Astrocyte of the cerebellum (primary cell): Measurements from ENCODE around the gene CHPF2.

Experiments
- DNase-seq: peaks from one replicate; pipeline ENCODE4 v3.0.0-alpha.2; 2011; ENCODE audit warnings: low read depth
- H3K4me3 ChIP-seq: 2 replicates; pipeline ENCODE4 v1.5.1; 2011; ENCODE audit warnings: mild to moderate bottlenecking, low read depth, low read length, moderate library complexity
- in situ Hi-C: cut with HindIII; loops from 2 replicates; pipeline ENCODE4 v1.10.0; 2017; ENCODE audit warnings: low sequenced_read_pairs
- TF ChIP-seq, protein P1 (sequence below): IDR thresholded peaks from 2 replicates; pipeline ENCODE4 v1.5.1; 2012; ENCODE audit warnings: low read length, low read depth, moderate library complexity, mild to moderate bottlenecking; ENCODE audit errors: missing control alignments

The CHPF2 gene

DNA sequence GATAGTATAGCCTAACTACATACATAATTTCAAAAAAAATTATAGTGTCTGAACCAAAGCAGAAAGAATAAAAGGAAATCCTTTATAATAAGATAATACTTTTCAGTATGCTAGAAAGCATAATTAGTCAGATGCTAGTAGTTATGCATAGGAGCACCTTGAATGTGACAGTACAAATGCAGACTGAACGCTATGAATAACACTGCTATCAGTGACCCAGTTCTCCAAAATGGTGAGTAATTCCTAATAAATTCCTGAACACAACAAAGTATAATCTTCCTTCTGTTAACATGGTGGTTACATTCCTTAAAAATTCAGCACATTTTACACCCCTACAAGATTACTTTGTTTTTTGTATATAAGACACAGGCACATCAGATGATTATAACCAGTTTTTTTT lies 1.2 kb upstream of the CHPF2 start:
- H3K4me3 ChIP-seq, result no peak overlapping the region
- TF ChIP-seq, protein P1, sequence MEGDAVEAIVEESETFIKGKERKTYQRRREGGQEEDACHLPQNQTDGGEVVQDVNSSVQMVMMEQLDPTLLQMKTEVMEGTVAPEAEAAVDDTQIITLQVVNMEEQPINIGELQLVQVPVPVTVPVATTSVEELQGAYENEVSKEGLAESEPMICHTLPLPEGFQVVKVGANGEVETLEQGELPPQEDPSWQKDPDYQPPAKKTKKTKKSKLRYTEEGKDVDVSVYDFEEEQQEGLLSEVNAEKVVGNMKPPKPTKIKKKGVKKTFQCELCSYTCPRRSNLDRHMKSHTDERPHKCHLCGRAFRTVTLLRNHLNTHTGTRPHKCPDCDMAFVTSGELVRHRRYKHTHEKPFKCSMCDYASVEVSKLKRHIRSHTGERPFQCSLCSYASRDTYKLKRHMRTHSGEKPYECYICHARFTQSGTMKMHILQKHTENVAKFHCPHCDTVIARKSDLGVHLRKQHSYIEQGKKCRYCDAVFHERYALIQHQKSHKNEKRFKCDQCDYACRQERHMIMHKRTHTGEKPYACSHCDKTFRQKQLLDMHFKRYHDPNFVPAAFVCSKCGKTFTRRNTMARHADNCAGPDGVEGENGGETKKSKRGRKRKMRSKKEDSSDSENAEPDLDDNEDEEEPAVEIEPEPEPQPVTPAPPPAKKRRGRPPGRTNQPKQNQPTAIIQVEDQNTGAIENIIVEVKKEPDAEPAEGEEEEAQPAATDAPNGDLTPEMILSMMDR, result no peak
- no peak for DNase-seq
- in situ Hi-C loops, result no loop called here

- peak overlapping the region; percentile 97 for H3K4me3 ChIP-seq
- in situ Hi-C loops, result no loop called here
- TF ChIP-seq, protein P1, result no peak
- DNase-seq, result peak; percentile 40
These were observed 826 bp downstream of the CHPF2 start for GRCh38 chr7:151232917-151233701.

- DNase-seq, result no peak
- peak overlapping the region; percentile 97 for H3K4me3 ChIP-seq
- in situ Hi-C loops, result no loop called here
- TF ChIP-seq, protein P1, result no peak
These were observed 1.5 kb downstream of the CHPF2 start for GRCh38 chr7:151233804-151234203.

DNA sequence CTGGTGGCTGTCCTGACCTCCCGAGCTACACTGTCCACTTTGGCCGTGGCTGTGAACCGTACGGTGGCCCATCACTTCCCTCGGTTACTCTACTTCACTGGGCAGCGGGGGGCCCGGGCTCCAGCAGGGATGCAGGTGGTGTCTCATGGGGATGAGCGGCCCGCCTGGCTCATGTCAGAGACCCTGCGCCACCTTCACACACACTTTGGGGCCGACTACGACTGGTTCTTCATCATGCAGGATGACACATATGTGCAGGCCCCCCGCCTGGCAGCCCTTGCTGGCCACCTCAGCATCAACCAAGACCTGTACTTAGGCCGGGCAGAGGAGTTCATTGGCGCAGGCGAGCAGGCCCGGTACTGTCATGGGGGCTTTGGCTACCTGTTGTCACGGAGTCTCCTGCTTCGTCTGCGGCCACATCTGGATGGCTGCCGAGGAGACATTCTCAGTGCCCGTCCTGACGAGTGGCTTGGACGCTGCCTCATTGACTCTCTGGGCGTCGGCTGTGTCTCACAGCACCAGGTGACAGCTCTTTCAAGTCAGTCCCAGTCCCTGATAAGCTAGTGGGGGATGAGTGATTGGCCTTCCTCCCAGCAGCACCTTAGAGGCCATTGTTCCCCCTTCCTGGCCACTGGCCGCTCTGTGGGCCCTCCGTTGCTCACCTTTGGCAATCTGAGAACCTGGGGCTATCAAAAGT lies 3.0 kb downstream of the CHPF2 start:
- TF ChIP-seq, protein P1, result no peak
- DNase-seq, result no peak
- H3K4me3 ChIP-seq, result no peak overlapping the region
- in situ Hi-C loops, result loop anchor here (5.0 kb wide), 1 partner anchor 77 kb away; no protein-coding TSS in a partner anchor

GRCh38 chr7:151236406-151236805 lies 4.1 kb downstream of the CHPF2 start:
- no peak overlapping the region for H3K4me3 ChIP-seq
- in situ Hi-C loops, result loop anchor here (5.0 kb wide), 1 partner anchor 76 kb away; no protein-coding TSS in a partner anchor
- DNase-seq, result no peak
- TF ChIP-seq, protein P1, result no peak

GRCh38 chr7:151237244-151238189 lies 5.2 kb downstream of the CHPF2 start:
- no peak overlapping the region for H3K4me3 ChIP-seq
- TF ChIP-seq, protein P1, result no peak
- in situ Hi-C loops, result loop anchor here (5.0 kb wide), 1 partner anchor 75 kb away; no protein-coding TSS in a partner anchor
- no peak for DNase-seq
